ENCODE results near the gene SLC7A8.

DNA sequence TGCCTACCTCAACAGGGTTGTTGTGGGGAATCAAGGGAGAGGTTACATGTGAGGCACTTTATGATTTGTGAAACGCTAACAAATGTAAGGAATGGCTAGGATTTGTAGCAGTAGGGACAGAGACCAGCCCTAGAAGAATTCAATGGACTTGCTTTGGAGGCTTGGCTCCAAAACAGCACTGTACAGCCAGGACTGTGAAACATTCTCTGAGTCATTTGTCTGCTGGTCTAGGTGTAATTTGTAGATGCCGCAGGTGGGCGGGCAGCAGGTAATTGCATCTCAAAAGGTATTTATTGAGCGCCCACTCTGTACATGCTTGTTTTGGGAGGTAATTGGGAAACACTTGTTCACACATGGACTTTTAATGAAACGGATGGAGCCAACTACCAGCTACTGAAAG lies 11.4 kb downstream of the SLC7A8 start:
- TF ChIP-seq CTCF (IDR thresholded peaks at IDR 0.05) (no peak), POLR2A (IDR thresholded peaks at IDR 0.05) (no peak)

Measured in thyroid gland (tissue), 4 donors.